ENCODE data around the gene GUCY1B1.

Gene GUCY1B1

DNA sequence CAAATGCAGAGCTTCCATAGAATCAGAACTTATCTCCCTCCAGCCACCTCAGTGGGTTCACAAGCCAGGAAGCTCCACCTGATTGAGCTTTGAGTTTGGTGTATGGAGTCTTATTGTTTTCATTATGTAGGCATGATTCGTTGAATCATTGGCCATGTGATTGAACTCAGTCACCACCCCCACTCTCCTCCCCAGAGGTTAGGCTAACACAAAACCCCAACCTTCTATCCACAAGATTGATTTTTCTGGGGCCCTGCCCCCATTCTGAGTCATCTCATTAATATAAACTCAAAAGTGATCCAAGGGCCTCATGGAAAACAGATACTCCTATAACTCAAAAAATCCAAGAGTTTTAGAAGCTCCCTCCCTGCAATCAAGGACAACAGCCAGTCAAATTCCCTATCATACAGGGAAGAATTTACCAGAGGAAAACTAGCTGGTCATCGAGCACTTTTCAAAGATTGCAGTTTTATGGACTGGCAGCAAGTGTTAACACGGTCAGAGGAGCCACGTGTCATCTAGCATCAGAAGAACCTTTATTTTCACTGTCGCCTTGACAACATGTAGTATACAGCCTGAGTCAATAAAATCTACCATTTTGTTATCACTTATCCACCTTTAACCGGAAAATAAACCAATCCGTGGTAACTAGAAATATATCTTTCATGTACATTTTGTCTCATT lies 35.9 kb upstream of the GUCY1B1 start:
- POLR2A ChIA-PET = no interaction called here
- TF ChIP-seq, protein P1, sequence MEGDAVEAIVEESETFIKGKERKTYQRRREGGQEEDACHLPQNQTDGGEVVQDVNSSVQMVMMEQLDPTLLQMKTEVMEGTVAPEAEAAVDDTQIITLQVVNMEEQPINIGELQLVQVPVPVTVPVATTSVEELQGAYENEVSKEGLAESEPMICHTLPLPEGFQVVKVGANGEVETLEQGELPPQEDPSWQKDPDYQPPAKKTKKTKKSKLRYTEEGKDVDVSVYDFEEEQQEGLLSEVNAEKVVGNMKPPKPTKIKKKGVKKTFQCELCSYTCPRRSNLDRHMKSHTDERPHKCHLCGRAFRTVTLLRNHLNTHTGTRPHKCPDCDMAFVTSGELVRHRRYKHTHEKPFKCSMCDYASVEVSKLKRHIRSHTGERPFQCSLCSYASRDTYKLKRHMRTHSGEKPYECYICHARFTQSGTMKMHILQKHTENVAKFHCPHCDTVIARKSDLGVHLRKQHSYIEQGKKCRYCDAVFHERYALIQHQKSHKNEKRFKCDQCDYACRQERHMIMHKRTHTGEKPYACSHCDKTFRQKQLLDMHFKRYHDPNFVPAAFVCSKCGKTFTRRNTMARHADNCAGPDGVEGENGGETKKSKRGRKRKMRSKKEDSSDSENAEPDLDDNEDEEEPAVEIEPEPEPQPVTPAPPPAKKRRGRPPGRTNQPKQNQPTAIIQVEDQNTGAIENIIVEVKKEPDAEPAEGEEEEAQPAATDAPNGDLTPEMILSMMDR (IDR thresholded peaks at IDR 0.05; ENCODE audit: insufficient read depth, low read length, missing control alignments) = no peak
- DNase-seq (ENCODE audit: low read depth, low spot score) = no peak
- CTCF ChIA-PET = no interaction called here
- no peak overlapping the region for H3K4me3 ChIP-seq (ENCODE audit: low read depth, low read length)

DNA sequence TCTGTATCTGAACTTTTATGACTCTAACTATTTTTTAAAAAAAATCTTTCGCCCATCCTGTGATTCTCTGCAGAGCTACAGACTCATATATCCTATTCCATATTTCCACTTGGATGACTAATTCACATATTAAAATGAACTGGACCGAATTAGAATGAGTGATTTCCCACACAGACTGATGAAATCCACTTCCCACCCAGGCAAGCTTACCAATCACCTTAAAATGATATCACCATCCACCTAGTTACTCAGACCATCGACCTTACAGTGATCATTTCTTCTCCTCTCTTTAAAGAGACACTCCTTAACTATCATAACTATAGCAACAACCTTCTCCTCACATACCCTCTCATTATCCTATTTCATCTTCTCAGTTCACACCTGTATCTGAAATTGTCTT lies 34.1 kb upstream of the GUCY1B1 start:
- TF ChIP-seq, protein P1 (IDR thresholded peaks at IDR 0.05; ENCODE audit: insufficient read depth, low read length, missing control alignments) = no peak

DNA sequence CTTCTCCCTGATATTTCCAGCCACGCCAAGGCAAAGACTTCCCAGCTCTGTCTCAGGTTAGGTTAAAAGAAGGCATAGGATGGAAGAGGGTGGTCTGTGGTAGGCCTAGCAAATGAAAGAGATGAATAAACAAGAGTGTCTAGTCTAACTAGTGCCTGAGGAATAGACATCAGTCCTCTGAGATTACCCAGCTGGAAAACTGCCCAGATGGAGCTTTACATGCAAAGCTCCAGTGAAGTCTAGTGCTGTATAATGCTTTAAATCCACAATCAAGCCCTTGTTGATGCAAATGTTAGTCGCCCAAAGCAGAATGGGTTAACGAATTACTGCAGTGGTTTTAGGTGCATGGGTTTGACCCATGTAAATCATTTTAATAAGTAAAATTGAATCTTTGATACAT lies 24.8 kb upstream of the GUCY1B1 start:
- ChIA-PET CTCF (no interaction called here), POLR2A (no interaction called here)
- DNase-seq (ENCODE audit: low read depth, low spot score) = no peak
- TF ChIP-seq, protein P1 (IDR thresholded peaks at IDR 0.05; ENCODE audit: insufficient read depth, low read length, missing control alignments) = no peak
- no peak overlapping the region for H3K4me3 ChIP-seq (ENCODE audit: low read depth, low read length)

More for the DNA sequence above, 34.1 kb upstream of the GUCY1B1 start:
- DNase-seq (ENCODE audit: low read depth, low spot score) = no peak
- CTCF ChIA-PET = no interaction called here
- POLR2A ChIA-PET = no interaction called here
- no peak overlapping the region for H3K4me3 ChIP-seq (ENCODE audit: low read depth, low read length)

DNA sequence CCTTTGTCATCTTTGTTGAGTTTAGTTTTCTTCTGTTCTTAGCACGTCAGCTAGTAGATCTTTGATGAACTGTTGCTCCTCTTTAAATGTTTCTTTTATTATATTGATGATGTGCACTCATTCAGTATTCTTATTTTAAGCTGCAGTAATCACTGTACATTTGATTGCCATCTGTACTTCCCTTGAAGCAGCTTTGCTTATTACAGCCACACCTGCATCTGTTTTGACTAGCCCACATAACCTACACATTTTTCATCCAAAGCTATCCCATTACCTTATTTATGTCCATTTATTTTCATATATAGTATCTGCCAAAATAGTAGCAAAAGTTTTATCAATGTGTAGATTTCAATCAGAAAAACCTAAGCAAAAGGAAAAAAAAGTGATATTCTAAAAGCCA lies 23.9 kb upstream of the GUCY1B1 start:
- no peak overlapping the region for H3K4me3 ChIP-seq (ENCODE audit: low read depth, low read length)
- CTCF ChIA-PET = no interaction called here
- DNase-seq (ENCODE audit: low read depth, low spot score) = no peak
- TF ChIP-seq, protein P1 (IDR thresholded peaks at IDR 0.05; ENCODE audit: insufficient read depth, low read length, missing control alignments) = no peak
- POLR2A ChIA-PET = no interaction called here

DNA sequence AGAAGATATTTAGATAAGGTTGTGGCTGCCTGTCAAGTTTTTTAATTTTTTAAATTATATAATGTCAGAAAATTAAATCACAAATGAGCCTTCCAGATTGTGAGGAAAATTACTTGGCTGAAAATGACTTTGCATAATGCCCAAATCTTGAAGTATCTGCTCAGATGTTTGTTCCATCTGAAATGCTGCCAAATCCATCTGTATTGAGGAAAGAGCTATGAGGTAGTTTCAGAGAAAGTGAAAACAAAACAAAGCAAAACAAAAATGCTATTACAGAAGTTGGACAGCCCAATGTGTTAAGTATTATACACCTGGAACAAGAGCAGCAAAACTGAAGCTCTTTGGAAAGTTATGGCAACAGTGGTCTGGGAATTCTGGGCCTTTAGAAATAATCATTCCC lies 23.3 kb upstream of the GUCY1B1 start:
- TF ChIP-seq, protein P1 (IDR thresholded peaks at IDR 0.05; ENCODE audit: insufficient read depth, low read length, missing control alignments) = no peak
- ChIA-PET POLR2A (no interaction called here), CTCF (no interaction called here)

DNA sequence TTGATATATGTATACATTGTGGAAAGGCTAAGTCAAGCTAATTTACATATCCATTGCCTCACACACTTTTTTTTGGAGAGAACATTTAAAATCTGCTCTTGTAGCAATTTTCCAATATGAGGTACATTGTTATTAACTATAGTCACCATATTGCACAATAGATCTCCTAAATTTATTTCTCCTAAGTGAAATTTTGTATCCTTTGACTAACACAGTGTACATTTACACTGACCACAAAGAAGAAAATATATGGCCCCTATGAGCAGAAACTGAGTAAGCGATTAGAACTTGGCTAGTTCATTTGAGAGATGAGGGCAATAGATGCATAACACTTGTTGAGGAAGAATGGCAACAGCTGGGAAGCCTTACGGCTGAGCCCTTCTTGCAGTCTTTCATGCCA lies 20.3 kb upstream of the GUCY1B1 start:
- ChIA-PET POLR2A (no interaction called here), CTCF (no interaction called here)
- DNase-seq (ENCODE audit: low read depth, low spot score) = no peak
- H3K4me3 ChIP-seq (ENCODE audit: low read depth, low read length) = no peak overlapping the region
- TF ChIP-seq, protein P1 (IDR thresholded peaks at IDR 0.05; ENCODE audit: insufficient read depth, low read length, missing control alignments) = no peak

More for the DNA sequence above, 23.3 kb upstream of the GUCY1B1 start:
- H3K4me3 ChIP-seq (ENCODE audit: low read depth, low read length) = no peak overlapping the region
- no peak for DNase-seq (ENCODE audit: low read depth, low spot score)
